Activated CD4-positive, alpha-beta T cell treated with anti-CD3 and anti-CD28 coated beads, Interleukin-2, Interleukin-4, amounts not matched to agents 100 ng/mL and 50 ng/mL, durations not matched to agents 16 hours and 8 hours (primary cell): ENCODE results near the gene CNGA3.

ENCODE experiments used
- DNase-seq: peaks from one replicate; pipeline ENCODE4 v3.0.0-alpha.2; 2020; ENCODE audit warnings: low spot score

The CNGA3 gene

DNA sequence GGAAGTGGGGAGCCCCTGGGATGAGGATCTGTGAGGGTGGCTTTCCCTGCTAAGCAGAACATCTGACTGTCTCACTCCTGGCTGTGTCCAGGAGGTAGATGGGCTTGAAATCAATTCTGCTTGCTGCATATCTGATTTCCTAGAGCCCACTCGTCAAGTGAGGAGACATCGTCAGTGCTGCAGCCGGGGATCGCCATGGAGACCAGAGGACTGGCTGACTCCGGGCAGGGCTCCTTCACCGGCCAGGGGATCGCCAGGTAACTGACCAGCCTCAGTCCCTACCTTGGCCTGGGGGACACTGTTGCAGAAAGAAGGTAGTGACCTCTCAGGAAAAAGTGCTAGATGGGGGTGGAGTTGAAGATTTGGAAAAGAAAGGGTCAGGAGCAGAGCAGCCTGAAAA lies 31.3 kb downstream of the CNGA3 start:
- no peak for DNase-seq

DNA sequence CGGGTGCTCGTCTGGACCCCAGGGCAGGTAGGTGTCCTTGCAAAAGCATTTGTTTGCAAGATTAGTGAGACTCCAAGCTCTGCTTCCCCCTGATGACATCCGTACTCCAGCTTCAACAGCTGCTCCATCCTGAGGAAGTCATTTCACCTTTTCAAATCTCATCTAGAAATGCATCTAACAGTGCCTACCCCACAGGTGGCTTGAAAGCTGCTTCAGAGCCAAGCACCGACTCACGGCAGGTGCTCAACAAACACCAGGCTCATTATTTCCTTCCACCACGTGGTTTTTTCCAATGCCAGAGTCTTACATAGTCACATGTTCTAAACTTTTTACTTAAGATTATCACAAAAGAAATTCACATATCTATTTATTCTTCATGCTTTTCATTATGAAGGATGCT lies 31.9 kb downstream of the CNGA3 start:
- no peak for DNase-seq

DNA sequence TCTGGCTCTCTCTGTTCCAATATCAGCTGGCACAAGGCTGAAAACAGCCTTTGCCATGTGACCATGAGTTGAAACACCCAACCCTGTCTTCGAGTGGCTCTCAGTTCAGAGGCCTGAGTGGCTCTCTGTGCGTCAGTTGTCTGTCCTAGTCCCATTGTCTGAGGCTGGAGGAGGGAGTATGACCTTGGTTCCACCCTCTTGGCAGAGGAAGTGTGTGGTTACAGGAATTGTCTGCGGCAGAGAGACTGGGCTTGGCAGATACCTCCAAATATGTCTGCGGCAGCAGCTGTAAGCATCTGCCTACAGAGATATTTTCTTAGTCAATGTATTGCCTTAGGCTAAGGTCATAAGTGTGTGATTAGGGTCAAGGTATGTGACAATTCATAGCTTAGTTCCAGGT lies 32.6 kb downstream of the CNGA3 start:
- no peak for DNase-seq

DNA sequence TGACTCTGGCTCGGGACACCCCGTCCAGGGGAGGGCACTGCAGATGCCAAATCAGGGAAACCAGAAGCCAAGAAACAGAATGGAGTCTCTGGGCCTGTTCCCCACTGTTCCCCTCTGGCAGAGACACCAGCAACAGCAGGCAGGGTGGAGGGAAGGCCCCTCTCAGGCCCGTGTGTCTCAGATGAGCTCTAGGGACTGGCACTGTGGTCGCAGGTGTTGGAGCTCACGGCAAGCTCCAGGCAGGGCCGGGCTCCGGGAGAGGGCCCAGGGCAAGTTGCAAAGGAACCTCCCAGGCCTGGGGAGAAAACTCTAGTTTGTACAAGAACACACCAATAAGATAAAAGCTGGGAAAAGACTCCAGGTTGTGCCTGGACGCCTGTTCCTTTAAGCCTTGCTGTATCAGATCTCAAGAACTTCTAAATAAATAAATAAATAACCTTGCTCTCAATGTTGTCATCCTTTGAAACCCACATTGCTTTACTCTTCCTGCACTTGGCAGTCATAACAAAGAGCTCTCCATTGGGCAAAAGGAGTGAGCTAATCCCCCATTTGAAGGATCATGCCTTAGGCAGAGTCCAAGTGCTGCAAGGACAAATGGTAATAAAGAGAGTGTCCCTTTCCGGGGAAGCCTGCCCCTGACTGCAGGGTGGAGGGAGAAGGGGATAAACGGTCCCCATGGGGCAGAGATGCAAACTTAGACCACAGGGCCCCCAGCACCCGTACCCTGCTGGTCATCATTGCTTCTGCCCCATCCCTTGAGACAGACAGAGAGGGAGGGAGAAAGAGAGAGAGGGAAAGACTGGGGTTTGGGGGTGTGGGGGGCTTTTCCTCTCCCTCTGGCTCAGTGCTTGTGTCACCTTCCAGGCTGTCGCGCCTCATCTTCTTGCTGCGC lies 33.3 kb downstream of the CNGA3 start:
- no peak for DNase-seq

DNA sequence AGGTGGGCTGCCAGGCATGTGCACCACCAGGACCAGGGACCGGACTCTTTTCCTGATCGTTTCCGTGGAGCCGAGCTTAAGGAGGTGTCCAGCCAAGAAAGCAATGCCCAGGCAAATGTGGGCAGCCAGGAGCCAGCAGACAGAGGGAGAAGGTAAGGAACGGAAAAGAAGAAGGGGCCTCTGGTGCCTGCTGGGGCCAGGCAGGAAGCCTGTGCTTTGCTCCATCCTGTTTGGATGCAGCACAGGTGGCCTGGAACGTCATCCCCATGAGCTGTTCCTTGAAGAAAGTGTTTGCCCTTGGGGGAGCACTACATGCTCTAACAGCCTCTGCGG lies 33.9 kb downstream of the CNGA3 start:
- no peak for DNase-seq

DNA sequence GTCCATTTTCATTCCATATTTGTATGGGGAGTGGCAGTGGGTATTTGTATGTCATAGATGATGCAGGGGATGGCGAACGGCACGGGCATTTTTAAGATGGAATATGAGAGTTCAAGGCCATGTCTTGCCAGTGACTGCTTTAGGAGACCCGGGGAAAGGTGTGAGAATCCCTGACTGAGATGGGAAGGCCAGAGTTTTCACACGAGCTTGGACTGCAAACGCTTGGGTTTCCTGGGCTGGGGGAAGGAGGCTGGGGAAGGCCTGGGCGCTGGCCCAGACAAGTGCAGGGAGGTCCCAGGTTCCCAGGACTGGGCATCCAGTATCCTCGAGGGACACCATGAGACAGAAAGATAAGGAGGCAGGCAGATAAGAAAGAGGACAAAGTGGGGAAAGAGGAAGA lies 35.2 kb downstream of the CNGA3 start:
- DNase-seq: no peak

DNA sequence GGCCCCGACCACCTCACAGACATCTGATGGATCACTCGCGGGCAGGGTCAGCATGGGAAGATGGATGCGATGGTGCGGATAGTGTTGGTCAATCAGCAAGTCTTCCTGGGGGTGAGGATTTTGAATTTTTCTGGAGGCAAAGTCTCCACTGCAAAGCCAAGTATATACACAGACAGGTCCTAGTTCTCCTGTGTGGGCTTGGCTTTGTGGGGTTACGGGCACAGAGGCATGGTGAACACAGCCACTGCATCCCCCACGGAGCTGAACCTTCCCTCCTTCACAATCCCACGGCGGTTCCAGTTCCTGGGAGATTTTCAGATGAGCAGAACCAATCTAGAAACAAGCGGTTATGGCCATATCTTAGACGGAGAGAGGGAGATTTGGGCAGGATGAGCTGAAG lies 35.8 kb downstream of the CNGA3 start:
- DNase-seq: no peak

DNA sequence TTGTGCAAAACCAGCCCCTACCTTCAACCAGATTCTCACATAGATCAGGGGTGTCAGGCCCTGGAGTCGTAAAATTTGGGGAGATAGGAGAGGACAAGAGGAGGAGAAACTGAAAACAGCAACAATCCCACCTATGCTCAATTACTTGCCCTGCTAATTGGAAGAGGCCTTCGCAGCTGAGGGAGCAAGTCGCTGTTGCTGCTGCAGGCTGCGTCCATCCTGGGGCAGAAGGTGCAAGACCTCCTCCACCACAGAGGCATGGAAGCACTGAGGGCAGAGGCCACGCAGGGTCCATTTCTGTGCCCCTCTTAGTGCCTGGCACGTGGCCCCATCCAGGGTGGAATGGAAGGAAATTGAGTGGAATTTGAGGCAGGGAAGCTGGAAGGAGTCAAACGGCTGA lies 36.5 kb downstream of the CNGA3 start:
- DNase-seq: no peak

DNA sequence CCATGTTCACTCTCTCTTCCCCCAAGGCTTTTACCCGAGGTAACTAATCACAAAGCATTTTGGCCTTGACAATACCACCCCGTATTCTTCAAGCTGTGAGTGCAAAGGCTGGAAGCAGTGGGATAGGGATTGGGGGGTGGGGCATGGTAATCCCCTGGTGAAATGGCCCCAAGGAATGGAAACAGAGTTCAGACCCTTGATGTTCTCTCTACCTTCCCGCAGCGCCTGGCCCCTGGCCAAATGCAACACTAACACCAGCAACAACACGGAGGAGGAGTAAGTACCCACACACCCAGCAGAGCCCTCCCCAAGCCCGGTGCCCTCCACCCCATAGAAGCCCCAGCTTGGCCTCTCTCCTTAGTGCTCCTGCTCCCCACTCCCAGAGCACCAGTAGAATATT lies 36.9 kb downstream of the CNGA3 start:
- no peak for DNase-seq

DNA sequence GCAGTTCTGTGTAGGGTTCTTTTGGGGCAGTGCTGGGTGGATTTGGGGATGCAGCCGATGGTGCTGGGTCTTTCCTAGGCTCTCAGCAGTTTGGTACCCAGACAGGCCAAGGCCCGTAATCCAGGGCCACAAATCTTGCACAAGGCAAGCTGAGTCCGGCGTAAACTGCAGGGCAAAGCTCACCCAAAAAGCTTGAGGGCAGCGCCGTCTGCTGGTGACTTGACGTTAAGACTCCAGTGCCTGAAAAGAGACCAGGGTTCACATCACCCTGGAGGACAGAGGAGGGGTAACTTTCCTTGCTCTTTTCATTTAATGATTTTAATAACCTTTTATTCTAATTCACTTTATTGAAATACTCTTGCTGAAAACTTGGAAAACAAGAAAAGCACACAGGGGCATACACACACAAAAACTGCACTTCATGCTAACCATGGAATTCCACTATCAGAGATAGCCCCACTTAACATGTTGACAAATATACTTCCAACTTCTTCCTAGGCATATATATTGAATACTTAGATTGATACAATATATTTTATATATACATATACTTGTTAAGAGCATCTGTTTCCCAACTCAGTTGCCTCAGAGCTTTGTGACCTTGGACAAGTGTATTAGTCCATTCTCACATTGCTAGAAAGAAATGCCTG lies 38.9 kb downstream of the CNGA3 start:
- DNase-seq: peak; percentile 76

DNA sequence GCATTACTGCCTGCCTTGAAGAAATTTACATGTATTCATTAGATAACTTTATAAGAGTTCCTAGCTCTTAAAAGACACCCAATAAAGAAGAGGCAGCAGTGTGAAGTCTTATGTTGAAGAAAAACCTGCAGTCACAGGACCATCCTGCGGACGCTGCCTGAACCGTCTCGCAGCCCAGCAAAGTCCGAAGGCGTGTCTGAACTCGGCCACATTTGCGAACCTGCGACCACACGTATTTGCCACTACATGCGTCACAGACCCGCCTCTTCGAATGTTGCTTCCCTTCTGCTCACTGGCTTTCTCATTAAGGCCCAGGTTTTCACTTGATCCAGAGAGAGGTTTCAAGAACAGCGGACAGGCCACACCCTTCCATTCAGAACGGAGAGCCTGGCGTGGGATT lies 41.2 kb downstream of the CNGA3 start:
- no peak for DNase-seq

DNA sequence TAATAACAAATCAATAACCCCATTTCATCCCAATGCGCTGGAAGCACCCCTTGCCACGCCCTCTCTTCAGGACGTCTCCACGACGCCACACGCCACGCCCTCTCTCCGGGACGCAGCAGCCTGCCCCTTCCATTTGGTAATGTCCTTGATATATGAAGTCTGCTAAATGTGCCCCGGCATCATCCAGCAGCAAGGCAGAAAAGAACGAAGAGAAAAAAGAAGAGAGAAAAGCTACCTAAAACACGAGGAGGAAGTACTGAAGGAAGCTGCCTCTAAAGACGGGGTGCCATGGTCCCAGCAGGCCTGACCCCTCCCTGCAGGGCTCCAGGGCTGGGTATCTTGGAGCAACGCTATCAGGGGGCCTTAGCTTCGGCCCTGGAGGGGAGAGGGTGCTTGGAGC lies 41.8 kb downstream of the CNGA3 start:
- DNase-seq: no peak

DNA sequence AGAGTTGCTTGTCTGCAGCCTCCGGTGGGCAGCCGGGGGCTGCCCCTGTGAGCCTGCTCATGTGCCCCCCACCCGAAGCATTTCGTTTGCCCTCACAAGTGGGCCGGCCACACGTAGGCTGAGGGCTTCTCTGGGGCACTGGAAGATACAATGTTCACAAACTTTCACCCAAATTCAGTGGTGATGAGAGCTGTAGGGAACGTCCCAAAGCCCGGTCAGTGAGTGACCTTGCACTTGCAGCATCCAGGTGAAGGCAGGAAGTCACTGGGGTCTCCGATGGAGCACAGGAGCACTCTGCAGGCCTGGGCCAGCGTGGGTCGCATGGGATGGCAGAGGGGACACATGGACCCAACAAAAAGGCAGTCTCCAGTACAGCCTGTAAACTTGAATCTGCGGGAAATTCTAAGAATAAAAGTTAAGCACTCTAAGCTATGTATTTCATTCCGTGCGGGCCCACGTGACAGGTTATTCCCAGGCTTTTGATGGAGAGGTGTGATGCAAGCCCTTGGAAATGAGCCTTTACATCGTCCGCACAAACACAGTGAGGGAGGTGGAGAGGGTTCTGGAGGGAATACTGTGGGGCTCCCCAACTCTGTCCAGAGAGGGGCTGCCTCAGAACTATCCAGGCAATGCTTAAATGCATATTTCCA lies 42.5 kb downstream of the CNGA3 start:
- DNase-seq: no peak

DNA sequence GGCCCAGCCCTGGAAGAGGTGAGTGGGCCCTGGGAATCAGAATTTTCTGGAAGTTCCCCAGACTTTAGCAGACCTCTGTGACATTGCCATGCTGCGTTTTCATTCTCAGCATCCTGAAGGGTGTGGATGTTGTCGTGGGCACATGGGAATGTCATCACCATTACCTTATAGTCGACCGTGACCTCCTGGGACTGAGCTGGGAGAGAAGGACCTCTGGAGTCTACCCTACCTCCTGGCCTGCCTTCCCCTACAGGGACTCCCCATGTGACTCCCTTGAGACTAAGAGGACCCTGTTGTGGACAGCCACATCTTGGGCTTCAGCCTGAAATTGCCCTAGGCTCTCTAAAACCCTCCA lies 43.0 kb downstream of the CNGA3 start:
- no peak for DNase-seq

DNA sequence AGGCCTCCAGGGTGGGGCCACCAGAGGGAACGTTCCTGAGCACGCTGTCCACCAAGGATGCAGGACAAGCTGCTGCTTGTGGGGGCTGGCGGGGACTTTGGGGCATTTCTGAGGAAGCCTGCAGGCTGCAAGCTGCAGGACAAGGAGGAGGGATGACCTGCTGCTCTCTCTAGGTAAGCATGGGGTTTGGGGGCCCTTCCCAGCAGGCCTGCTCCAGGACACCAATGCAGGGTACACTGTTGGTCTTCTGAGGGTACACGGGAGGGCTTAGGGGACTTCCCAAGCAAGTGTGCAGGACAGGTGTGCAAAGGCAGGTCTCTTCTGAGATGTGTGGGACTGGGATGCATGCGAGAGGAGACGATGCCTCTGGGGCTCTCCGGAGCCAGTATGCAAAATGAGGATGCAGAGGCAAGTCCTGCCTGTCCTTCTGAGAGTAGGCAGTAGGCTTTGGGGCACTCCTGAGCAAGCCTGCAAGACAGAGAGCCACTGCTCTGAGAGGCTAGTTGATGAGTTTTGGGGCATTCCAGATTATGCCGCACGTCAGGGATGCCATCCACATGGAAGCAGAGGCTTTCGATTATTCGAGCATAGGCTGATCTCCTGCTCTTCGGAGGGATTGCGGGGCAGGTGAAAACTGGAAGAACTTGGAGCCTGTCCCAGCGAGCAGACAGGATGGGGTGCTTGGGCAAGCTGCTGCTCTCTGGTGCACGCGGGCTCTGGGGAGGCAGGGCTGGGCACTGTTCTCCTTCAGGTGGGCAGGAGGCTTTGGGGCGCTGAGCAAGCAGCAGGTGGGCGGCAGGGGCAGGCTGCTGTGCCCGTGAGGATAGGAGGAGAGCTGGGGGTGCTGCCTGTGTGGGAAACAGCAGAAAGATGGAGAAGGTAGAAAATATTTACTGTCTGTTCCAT lies 44.6 kb downstream of the CNGA3 start:
- DNase-seq: no peak

DNA sequence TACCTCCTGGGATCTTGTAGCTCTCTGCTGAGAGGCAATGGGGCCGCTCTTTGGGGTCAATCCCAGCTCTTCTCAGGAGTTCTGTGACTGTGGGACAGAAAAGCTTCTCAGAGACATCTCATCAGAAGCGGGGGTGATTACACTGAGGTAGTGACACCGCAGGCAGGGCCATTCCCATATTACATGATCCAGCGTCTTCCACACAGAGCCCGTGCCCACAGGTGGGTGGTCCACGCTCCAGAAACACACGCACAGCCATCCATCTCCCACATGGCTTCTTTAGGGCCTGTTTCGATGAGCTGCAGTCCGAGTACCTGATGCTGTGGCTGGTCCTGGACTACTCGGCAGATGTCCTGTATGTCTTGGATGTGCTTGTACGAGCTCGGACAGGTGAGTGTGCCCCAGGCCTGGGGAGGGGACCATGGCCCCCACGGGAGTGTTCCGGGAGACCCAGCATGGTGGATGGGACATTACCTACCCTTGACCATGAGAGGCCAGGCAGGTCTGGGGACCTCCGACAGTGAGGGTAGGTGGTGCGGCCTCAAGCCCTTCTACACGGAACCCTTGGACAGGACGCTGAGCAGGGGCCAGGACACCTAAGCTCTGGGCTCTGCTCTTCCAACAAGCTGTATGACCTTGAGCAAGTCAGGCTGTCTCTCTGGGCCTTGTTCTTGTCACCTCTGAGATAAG lies 45.5 kb downstream of the CNGA3 start:
- DNase-seq: no peak

DNA sequence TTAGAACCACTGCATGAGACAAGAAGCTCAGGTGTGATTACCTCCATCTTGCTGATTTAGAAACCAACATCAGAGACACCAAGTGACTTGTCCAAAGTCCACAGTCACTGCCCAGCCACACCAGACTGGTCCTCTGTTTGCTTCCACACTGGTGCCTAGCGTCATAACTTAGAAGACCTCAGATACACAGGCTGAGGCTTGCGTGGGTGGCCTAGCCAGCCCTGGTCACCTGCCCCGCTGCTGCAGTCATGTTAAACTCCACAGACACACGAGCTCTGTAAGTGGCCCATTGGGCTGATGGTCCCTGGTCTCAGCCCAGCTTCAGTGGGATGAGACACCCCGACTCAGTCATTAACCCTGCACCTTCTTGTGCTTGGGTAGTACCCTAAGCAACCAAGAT lies 47.1 kb downstream of the CNGA3 start:
- no peak for DNase-seq

DNA sequence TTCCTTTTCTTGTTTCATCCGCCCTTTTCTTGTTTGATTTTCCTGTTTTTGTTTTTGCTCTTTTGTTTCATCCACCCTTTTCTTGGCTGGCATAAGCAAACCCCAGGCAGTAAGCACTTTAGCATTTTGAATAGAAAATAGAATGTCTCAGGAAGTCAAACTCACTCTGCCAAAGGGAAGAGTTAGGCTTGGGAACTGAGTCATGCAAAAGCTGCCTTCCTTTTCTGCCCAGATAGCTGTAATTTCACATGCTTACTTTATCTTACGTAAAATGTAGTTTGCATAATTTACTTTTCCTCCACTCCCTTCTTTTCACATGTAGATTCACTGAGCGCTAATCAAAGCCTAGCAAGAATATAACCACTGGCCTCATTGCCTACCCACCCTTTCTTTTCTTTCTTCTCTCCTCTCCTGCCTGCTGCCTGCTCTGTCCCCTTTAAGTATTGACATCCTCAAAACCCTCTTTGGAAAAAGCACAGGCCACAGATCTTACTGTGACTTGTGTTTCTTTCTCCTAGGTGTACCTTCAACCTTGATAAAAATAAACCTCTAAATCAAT lies 48.4 kb downstream of the CNGA3 start:
- DNase-seq: no peak

DNA sequence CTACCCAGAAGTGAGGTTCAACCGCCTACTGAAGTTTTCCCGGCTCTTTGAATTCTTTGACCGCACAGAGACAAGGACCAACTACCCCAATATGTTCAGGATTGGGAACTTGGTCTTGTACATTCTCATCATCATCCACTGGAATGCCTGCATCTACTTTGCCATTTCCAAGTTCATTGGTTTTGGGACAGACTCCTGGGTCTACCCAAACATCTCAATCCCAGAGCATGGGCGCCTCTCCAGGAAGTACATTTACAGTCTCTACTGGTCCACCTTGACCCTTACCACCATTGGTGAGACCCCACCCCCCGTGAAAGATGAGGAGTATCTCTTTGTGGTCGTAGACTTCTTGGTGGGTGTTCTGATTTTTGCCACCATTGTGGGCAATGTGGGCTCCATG lies 49.7 kb downstream of the CNGA3 start:
- DNase-seq: no peak

DNA sequence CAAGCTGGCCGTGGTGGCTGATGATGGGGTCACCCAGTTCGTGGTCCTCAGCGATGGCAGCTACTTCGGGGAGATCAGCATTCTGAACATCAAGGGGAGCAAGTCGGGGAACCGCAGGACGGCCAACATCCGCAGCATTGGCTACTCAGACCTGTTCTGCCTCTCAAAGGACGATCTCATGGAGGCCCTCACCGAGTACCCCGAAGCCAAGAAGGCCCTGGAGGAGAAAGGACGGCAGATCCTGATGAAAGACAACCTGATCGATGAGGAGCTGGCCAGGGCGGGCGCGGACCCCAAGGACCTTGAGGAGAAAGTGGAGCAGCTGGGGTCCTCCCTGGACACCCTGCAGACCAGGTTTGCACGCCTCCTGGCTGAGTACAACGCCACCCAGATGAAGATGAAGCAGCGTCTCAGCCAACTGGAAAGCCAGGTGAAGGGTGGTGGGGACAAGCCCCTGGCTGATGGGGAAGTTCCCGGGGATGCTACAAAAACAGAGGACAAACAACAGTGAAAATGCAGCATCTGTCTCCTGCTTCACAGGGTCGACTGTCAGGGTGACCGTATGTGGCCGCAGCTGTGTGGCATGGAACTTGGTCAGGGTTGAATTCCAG lies 50.6 kb downstream of the CNGA3 start:
- no peak for DNase-seq

DNA sequence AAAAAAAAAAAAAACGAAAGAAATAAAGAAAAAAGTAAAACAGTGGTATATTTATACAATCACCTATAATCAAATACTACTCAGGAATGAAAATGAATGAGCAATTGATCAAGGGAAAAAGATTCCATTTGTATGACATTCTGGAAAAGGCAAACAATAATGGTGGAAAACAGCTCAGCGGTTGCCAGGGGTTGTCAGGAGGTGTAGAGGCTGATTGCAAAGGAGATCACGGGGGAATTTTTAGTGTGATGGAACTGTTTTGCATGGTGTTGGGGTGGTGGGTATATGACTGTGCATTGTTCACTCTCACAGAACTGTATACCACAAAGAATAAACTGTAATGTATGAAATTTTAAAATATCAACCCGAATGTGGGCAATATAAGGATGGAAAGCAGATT lies 52.9 kb downstream of the CNGA3 start:
- DNase-seq: no peak
